ENCODE measurements around the gene HPCAL1. TPM values are rescaled to one million over a fixed set of nuclear protein-coding genes. Genes with fewer than 3 reads are reported as not detected.

HPCAL1 gene
- total RNA-seq, 6 experiments from 2014 or later = 36.3 to 60.3 (median 57.2) TPM

DNA sequence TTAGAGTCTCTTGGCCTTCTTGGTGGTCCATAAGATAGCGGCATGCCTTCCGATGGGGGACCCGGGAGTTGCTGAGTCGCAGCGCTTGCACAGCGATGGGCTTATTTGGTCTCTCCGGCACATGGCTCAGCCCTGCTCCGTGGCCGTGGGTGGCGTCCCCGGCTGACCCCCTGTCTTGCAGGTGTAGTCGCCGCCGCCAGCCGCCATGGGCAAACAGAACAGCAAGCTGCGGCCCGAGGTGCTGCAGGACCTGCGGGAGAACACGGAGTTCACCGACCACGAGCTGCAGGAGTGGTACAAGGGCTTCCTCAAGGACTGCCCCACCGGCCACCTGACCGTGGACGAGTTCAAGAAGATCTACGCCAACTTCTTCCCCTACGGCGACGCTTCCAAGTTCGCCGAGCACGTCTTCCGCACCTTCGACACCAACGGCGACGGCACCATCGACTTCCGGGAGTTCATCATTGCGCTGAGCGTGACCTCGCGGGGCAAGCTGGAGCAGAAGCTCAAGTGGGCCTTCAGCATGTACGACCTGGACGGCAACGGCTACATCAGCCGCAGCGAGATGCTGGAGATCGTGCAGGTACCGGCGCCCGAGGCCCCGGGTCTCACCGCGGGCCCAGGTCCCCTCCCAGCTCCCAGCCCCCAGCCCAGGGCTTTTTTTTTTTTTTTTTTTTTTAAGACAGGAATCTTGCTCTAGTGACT, 117.0 kb downstream of the HPCAL1 start:
- Mint-ChIP-seq H3K27ac (no peak overlapping the region), H3K9me3 (no peaks in the 10 kb centered on the region), H3K36me3 (ENCODE audit: low read depth) (0 out of 2 replicates have a peak, but pooled peaks cover 8% of the 10 kb centered on the region), H3K27me3 (ENCODE audit: insufficient read depth) (no peaks in the 10 kb centered on the region; the same call in 1 of the 2 replicates), H3K4me3 (no peak overlapping the region), H3K4me1 (ENCODE audit: low read depth) (peaks cover 11% of the 10 kb centered on the region)
- DNase-seq = no peak
- TF ChIP-seq CTCF (IDR thresholded peaks at IDR 0.05) = no peak

GRCh38 chr2:10422251-10422650, 119.5 kb downstream of the HPCAL1 start:
- peaks cover 4% of the 10 kb centered on the region for H3K27me3 Mint-ChIP-seq (ENCODE audit: insufficient read depth)
- no peak for TF ChIP-seq CTCF (IDR thresholded peaks at IDR 0.05)
- 0 out of 2 replicates have a peak, but pooled peaks cover 8% of the 10 kb centered on the region for H3K36me3 Mint-ChIP-seq (ENCODE audit: low read depth)
- no peaks in the 10 kb centered on the region for H3K9me3 Mint-ChIP-seq
- no peak overlapping the region for H3K4me3 Mint-ChIP-seq
- DNase-seq = no peak
- H3K27ac Mint-ChIP-seq = no peak overlapping the region
- H3K4me1 Mint-ChIP-seq (ENCODE audit: low read depth) = peaks cover 13% of the 10 kb centered on the region

DNA sequence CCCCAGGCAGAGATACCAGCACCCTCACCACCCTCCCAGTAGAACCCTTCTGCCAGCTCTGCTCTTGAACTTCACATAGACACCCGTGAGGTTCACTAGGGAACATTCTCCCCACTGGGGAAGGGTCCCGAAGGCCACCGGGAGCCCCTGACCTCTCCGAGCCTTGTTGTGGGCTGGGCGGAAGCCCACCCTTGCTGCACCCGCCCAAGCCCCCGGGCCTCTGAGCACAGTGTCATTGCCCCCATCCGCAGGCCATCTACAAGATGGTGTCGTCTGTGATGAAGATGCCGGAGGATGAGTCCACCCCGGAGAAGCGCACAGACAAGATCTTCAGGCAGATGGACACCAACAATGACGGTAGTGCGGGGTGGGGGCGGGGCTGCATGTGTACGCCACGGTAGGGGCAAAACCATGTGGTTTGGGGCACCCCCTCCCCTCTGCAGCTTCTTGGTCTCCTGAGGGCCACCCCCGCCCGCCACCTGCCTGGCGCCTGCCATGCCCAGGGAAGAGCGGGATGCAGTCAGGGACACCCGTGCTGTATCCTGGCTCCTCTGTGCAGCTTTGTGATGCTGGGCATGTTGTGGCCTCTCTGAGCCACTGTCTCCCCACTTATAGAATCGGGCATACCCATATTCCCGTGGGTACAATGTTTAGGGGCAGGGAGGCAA, 120.2 kb downstream of the HPCAL1 start:
- H3K27ac Mint-ChIP-seq = no peak overlapping the region
- peaks cover 19% of the 10 kb centered on the region for H3K4me1 Mint-ChIP-seq (ENCODE audit: low read depth)
- no peak overlapping the region for H3K4me3 Mint-ChIP-seq
- H3K9me3 Mint-ChIP-seq = no peaks in the 10 kb centered on the region
- 0 out of 2 replicates have a peak, but pooled peaks cover 8% of the 10 kb centered on the region for H3K36me3 Mint-ChIP-seq (ENCODE audit: low read depth)
- H3K27me3 Mint-ChIP-seq (ENCODE audit: insufficient read depth) = peaks cover 4% of the 10 kb centered on the region
- no peak for DNase-seq
- TF ChIP-seq CTCF (IDR thresholded peaks at IDR 0.05) = no peak

DNA sequence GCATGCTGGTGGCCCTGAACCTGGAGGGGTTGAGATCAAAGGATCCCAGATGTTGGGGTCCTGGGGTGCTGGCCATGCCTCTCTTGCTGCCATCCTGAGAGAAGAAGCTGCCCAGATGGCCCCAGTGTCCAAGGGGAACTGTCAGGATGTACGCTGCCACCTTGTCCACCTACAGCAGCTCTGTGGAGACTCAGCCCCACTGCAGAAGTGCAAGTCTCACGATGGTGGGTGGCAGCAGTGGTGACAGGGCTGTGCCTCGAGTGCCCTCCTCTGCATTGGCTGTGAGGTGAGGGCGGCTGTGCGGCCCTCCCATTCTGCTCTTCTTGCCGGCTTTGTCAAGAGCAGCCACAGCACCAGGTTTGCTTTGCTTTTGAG, 120.7 kb downstream of the HPCAL1 start:
- TF ChIP-seq CTCF (IDR thresholded peaks at IDR 0.05) = no peak
- H3K4me3 Mint-ChIP-seq = no peak overlapping the region
- H3K9me3 Mint-ChIP-seq = no peaks in the 10 kb centered on the region
- peaks cover 19% of the 10 kb centered on the region for H3K4me1 Mint-ChIP-seq (ENCODE audit: low read depth)
- H3K36me3 Mint-ChIP-seq (ENCODE audit: low read depth) = 0 out of 2 replicates have a peak, but pooled peaks cover 8% of the 10 kb centered on the region
- H3K27ac Mint-ChIP-seq = no peak overlapping the region
- H3K27me3 Mint-ChIP-seq (ENCODE audit: insufficient read depth) = peaks cover 4% of the 10 kb centered on the region
- no peak for DNase-seq

DNA sequence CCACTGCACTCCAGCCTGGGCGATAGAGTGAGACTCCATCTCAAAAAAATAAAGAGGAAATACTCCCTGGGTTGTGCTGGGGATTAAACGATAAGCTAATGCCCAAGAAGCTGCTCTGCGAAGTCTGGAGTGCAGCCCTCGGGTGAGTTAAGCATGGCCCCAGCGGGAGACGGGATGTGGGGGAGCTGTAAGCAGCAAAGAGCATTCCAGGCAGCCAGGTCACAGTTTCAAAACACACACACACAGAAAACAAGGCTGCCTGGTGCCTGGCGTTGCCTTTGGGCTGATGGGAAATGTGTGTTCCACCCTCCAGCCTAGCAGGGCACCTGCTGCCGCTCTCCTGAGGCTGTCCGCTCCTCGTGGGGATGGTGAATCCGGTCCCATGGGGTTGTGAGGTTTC, 121.3 kb downstream of the HPCAL1 start:
- H3K27ac Mint-ChIP-seq = peak overlapping the region; percentile 49
- H3K36me3 Mint-ChIP-seq (ENCODE audit: low read depth) = 0 out of 2 replicates have a peak, but pooled peaks cover 8% of the 10 kb centered on the region
- DNase-seq = peak; percentile 68
- no peak for TF ChIP-seq CTCF (IDR thresholded peaks at IDR 0.05)
- H3K9me3 Mint-ChIP-seq = no peaks in the 10 kb centered on the region
- H3K4me3 Mint-ChIP-seq = no peak overlapping the region
- peaks cover 4% of the 10 kb centered on the region for H3K27me3 Mint-ChIP-seq (ENCODE audit: insufficient read depth)
- H3K4me1 Mint-ChIP-seq (ENCODE audit: low read depth) = peaks cover 19% of the 10 kb centered on the region
